Gastrocnemius medialis (tissue), 4 donors: ENCODE results near the gene STRIT1.

ENCODE experiments used
- CTCF ChIP-seq, 5 experiments: fragments of 450-650 bp in 3 of 5; fragments of 200-600 bp in 2 of 5; sonication (generic) in 2 of 5; IDR thresholded peaks in 4 of 5; conservative IDR thresholded peaks in 1 of 5; 1 replicate in 4 of 5; 2 replicates in 1 of 5; pipeline ENCODE4 v1.5.1; 2016 to 2019; ENCODE audit warnings: antibody characterized with exemption in 5 of 5, mild to moderate bottlenecking in 3 of 5, moderate library complexity in 3 of 5
- POLR2A ChIP-seq, 2 donors: fragments of 450-650 bp; IDR thresholded peaks; one replicate each; pipeline ENCODE4 v1.6.1; 2017; ENCODE audit warnings: antibody characterized with exemption in 2 of 2, mild to moderate bottlenecking in 2 of 2, moderate library complexity in 2 of 2

DNA sequence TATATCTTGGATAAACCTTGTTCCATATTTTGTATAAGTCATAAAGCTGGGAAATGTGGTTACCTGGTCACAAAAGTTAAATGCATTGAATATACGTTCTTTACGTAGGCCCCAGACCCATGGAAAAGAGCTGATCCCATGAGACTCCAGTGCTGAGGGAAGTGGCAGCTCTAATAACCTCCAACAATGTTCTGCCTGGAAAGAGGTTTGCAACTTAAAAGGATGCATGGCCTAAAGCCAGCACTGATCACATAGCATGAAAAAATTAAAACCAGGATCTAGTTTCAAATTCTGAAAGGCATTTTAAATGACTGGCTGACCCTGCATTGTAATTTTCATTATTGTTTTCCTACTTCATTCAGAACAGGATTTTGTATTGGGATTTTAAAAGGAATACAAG, 27.9 kb upstream of the STRIT1 start:
- TF ChIP-seq CTCF (IDR thresholded peaks at IDR 0.05 in 4 of 5, conservative IDR thresholded peaks at IDR 0.05 in 1 of 5) (no peak), POLR2A (IDR thresholded peaks at IDR 0.05) (no peak)
